ENCODE data around the gene PTPRS.

- TF ChIP-seq, protein P1, sequence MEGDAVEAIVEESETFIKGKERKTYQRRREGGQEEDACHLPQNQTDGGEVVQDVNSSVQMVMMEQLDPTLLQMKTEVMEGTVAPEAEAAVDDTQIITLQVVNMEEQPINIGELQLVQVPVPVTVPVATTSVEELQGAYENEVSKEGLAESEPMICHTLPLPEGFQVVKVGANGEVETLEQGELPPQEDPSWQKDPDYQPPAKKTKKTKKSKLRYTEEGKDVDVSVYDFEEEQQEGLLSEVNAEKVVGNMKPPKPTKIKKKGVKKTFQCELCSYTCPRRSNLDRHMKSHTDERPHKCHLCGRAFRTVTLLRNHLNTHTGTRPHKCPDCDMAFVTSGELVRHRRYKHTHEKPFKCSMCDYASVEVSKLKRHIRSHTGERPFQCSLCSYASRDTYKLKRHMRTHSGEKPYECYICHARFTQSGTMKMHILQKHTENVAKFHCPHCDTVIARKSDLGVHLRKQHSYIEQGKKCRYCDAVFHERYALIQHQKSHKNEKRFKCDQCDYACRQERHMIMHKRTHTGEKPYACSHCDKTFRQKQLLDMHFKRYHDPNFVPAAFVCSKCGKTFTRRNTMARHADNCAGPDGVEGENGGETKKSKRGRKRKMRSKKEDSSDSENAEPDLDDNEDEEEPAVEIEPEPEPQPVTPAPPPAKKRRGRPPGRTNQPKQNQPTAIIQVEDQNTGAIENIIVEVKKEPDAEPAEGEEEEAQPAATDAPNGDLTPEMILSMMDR (IDR thresholded peaks at IDR 0.05; ENCODE audit: low read length): no peak
- no peak for TF ChIP-seq EZH2 (optimal IDR thresholded peaks at IDR 0.05; ENCODE audit: low read depth, low read length)
These were observed 33.0 kb downstream of the PTPRS start for GRCh38 chr19:5307655-5308054.

Data from MM.1S (cell line).